ENCODE data around the gene KRT14. TPM values are rescaled to one million over a fixed set of nuclear protein-coding genes. Genes with fewer than 3 reads are reported as not detected.

The KRT14 gene
- total RNA-seq, 6 experiments from 2014 or later: 0.24 TPM; not detected in 5

GRCh38 chr17:41632482-41633105 is 45.9 kb upstream of the KRT14 start:
- DNase-seq (no peak), ATAC-seq (no peak)
- Histone ChIP-seq H3K36me3 (no peaks in the 10 kb centered on the region), H3K9me3 (no peaks in the 10 kb centered on the region), H3K27me3 (no peaks in the 10 kb centered on the region), H3K4me3 (no peak overlapping the region), H3K27ac (no peak overlapping the region), H3K4me1 (no peaks in the 10 kb centered on the region)
- TF ChIP-seq POLR2A (IDR thresholded peaks at IDR 0.05) (no peak), CTCF (IDR thresholded peaks at IDR 0.05) (no peak)
- intact Hi-C loops (cut with DNase I): no loop called here
- WGBS (ENCODE audit: insufficient coverage, low coverage, low lambda C conversion rate, missing lambda C conversion rate): 60% methylated on average over 5 of the region's 5 CpGs

GRCh38 chr17:41631898-41632285 is 45.2 kb upstream of the KRT14 start:
- Histone ChIP-seq H3K36me3 (no peaks in the 10 kb centered on the region), H3K4me3 (no peak overlapping the region), H3K27ac (no peak overlapping the region), H3K27me3 (no peaks in the 10 kb centered on the region), H3K9me3 (no peaks in the 10 kb centered on the region), H3K4me1 (no peaks in the 10 kb centered on the region)
- TF ChIP-seq POLR2A (IDR thresholded peaks at IDR 0.05): no peak
- ATAC-seq (no peak), DNase-seq (no peak)
- 40% methylated on average over 2 of the region's 15 CpGs for WGBS (ENCODE audit: insufficient coverage, low coverage, low lambda C conversion rate, missing lambda C conversion rate)
- intact Hi-C loops (cut with DNase I): no loop called here

DNA sequence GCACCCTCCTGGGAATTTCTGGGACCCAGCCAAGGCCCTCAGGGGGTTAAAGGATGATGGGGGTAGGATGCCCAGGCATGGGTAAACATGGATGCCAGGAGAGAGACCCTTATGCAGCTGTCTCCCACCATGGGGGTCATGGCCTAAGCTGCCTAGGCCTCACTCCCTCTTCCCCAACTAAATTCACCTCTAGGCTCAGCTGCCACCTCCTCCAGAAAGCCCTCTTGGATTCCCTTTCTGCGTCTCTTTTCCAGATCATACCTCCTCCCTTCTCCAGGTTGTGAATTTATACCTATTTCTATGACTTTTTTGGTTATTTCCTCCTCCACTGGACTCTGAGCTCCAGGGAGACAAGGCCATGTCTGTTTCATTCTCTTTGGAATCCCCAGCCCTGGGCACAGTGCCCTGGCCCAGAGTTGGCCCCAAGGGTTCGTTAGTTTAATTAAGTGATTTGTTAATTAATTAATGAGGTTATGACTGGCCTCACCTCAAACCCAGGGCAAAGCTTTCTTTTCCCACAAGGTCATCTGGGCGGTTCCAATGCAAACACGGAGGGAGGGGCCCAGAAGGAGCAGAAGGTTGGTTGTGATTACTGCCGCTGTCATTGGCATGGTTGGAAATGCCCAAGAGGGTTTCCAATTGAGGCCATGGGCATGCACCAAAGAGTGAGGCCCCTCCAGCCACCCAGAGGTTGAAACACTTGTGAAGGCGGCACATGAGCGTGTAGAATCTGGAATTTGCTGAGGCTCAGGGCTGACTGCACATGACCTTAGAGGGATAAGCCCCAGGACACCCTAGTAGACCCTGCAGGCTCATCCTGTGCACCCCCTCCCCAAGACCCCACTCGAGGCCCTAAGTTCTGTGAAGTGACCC is 44.6 kb upstream of the KRT14 start:
- intact Hi-C loops (cut with DNase I): no loop called here
- H3K27ac ChIP-seq: no peak overlapping the region
- H3K36me3 ChIP-seq: no peaks in the 10 kb centered on the region
- no peak overlapping the region for H3K4me3 ChIP-seq
- no peak for DNase-seq
- no peak for TF ChIP-seq CTCF (IDR thresholded peaks at IDR 0.05)
- no peak for TF ChIP-seq POLR2A (IDR thresholded peaks at IDR 0.05)
- no peaks in the 10 kb centered on the region for H3K9me3 ChIP-seq
- H3K4me1 ChIP-seq: no peaks in the 10 kb centered on the region
- WGBS (ENCODE audit: insufficient coverage, low coverage, low lambda C conversion rate, missing lambda C conversion rate): 61% methylated on average over 4 of the region's 8 CpGs
- no peak for ATAC-seq
- H3K27me3 ChIP-seq: no peaks in the 10 kb centered on the region

DNA sequence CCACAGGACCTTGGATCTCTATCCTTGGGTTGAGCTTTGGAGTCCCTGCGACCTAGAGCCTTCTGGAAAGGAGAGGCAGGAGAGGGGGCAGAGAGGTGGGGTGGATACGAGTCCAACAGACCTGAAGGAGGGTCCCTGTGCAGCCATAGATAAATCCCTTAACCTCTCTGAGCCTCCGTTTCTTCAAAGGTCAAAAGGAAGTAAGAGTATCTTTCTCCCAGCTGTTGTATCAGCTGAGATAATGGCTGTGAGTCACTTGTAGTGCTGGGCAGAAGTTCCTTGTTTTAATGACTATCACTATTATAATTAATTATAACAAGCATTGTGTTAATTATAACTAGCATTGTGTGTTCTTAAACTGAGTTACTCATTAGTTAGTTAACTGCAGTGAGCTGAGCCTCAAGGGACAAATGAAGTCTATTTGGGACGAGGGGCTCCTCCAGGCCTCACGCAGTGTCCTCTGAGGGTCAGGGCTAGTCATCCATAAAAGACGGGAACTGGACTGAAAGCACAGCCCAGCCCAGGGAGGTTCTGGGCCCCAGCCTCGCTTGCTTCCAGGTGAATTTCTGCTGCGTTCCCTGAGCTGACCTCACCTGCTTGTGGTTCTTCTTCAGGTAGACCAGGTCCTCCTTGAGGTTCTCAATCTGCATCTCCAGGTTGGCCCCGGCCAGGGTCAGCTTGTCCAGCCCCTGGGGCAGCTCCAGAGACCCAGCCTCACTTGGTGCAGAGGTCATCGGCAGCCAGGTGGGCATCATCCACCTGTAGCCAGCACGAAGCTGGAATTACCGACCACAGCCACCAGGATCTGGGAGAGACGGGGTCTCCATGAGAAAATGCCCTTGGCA is 43.4 kb upstream of the KRT14 start:
- WGBS (ENCODE audit: insufficient coverage, low coverage, low lambda C conversion rate, missing lambda C conversion rate): 56% methylated on average over 7 of the region's 13 CpGs

More for the DNA sequence above, 43.4 kb upstream of the KRT14 start:
- no peaks in the 10 kb centered on the region for H3K36me3 ChIP-seq
- H3K9me3 ChIP-seq: no peaks in the 10 kb centered on the region
- TF ChIP-seq CTCF (IDR thresholded peaks at IDR 0.05) (no peak), POLR2A (IDR thresholded peaks at IDR 0.05) (no peak)
- H3K4me1 ChIP-seq: no peaks in the 10 kb centered on the region
- DNase-seq (no peak), ATAC-seq (no peak)
- intact Hi-C loops (cut with DNase I): no loop called here
- H3K4me3 ChIP-seq: no peak overlapping the region
- H3K27me3 ChIP-seq: no peaks in the 10 kb centered on the region
- no peak overlapping the region for H3K27ac ChIP-seq
